Activated naive CD8-positive, alpha-beta T cell treated with anti-CD3 and anti-CD28 coated beads, Interleukin-2, amount 50 U/mL, for 24 hours (primary cell): ENCODE measurements around the gene BRD3.

ENCODE experiments used
- ATAC-seq: fragments of 150-1000 bp; cut with Tn5 transposase; one replicate; pipeline ENCODE4 v1.10.0; 2021
- DNase-seq: peaks from one replicate; pipeline ENCODE4 v3.0.0; 2021
- H3K27ac Mint-ChIP-seq: one replicate; pipeline ENCODE4 v1.8.0; 2021; ENCODE audit warnings: mild to moderate bottlenecking, mixed read lengths
- H3K27me3 Mint-ChIP-seq: one replicate; pipeline ENCODE4 v1.8.0; 2021; ENCODE audit warnings: mixed read lengths
- H3K36me3 Mint-ChIP-seq: one replicate; pipeline ENCODE4 v1.8.0; 2021; ENCODE audit warnings: low read depth, mixed read lengths
- H3K4me1 Mint-ChIP-seq: one replicate; pipeline ENCODE4 v1.8.0; 2021; ENCODE audit warnings: mixed read lengths
- H3K4me3 Mint-ChIP-seq: one replicate; pipeline ENCODE4 v1.8.0; 2021; ENCODE audit warnings: mild to moderate bottlenecking, moderate library complexity, mixed read lengths
- H3K9me3 Mint-ChIP-seq: one replicate; pipeline ENCODE4 v1.8.0; 2021; ENCODE audit warnings: mixed read lengths

BRD3 gene

DNA sequence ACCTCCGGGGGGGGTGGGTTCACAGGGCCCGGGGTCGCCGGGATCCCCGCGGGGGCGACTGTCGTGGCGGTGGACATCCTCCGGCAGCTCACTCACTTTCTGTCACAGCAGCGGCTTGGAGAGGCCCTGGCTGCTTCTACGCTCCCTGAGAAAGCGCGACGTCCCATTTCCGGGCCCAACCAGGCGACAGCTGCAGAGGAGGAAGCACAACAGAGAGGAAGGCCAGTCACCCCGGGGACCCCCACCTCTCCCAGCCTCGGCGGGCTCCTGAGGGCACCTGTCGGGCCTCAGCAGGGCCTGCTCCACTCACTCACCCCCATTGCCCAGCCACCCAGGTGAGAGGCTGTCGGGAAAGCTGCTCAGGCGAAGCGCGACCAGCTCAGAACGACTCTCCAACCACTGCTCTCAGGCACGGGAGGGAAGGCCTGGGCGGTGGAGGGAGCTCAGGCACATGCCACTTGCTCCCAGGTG is 14.4 kb downstream of the BRD3 start:
- H3K4me1 Mint-ChIP-seq: peaks cover 9% of the 10 kb centered on the region
- no peak for ATAC-seq
- no peak overlapping the region for H3K27ac Mint-ChIP-seq
- H3K36me3 Mint-ChIP-seq: peaks cover 6% of the 10 kb centered on the region
- no peaks in the 10 kb centered on the region for H3K27me3 Mint-ChIP-seq
- no peak for DNase-seq
- no peaks in the 10 kb centered on the region for H3K9me3 Mint-ChIP-seq
- H3K4me3 Mint-ChIP-seq: no peak overlapping the region

DNA sequence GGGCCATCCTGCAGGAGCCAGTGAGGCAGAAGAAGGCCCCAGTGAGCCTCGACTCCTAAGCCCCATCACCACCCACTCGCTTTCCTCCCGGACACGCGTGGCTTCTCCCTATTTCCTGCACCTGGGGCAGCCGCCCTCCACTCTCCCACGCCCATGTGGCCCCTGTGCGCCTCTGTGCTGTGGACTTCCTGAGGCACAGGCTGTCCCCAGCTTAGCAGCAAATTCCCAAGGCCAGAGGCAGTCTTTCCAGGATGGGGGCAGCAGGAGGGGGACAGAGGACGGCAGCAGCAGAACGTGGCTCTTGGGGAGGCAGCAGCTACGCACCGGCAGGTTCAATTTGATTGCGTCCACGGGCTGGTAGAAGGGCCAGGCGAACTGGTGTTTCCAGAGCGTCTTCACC is 14.9 kb downstream of the BRD3 start:
- DNase-seq: no peak
- Mint-ChIP-seq H3K27ac (no peak overlapping the region), H3K4me1 (peaks cover 8% of the 10 kb centered on the region), H3K9me3 (no peaks in the 10 kb centered on the region), H3K27me3 (no peaks in the 10 kb centered on the region), H3K4me3 (no peak overlapping the region), H3K36me3 (peaks cover 6% of the 10 kb centered on the region)
- ATAC-seq: no peak

DNA sequence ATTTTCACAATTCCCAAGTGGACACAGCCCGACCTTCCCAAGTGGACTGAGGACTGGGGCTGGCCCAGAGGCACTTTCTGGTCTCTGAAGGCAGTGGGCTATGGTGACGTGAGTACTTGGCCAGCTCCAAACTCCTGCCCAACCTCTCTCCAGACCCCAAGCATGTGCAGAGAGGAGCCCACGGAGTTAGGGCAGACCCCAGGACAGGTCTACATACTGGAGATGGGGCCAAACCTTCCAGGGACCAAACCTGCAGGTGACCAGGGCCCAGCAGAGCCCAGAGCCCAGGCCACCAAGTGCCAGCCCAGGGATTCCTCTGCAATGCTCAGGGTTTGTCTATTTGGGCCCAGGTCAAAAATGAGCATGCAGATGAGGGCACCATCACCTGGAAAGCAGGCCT is 15.3 kb downstream of the BRD3 start:
- ATAC-seq: no peak
- no peaks in the 10 kb centered on the region for H3K9me3 Mint-ChIP-seq
- H3K36me3 Mint-ChIP-seq: peaks cover 6% of the 10 kb centered on the region
- DNase-seq: no peak
- H3K27me3 Mint-ChIP-seq: no peaks in the 10 kb centered on the region
- no peak overlapping the region for H3K4me3 Mint-ChIP-seq
- peaks cover 8% of the 10 kb centered on the region for H3K4me1 Mint-ChIP-seq
- H3K27ac Mint-ChIP-seq: no peak overlapping the region

DNA sequence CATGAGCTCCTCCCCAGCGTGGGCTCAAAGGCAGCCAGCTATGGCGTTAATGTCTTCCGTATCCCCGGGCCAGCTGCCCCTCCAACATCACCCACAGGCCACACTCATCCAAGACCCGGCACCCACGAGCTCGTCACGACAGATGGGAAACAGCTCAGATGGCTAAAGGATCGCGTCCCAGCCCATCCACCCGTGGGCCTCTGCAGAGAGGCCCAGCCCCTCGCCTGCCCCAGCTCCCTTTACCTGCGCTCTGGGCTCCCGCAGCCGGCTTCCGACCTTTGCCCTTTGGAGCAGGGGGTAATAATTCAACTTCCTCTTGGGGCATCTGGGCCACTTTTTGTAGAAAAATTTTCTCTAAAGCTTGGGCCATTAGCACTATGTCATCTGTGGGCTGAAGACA is 16.5 kb downstream of the BRD3 start:
- H3K4me3 Mint-ChIP-seq: no peak overlapping the region
- no peaks in the 10 kb centered on the region for H3K9me3 Mint-ChIP-seq
- no peak for DNase-seq
- peaks cover 4% of the 10 kb centered on the region for H3K4me1 Mint-ChIP-seq
- no peak overlapping the region for H3K27ac Mint-ChIP-seq
- H3K36me3 Mint-ChIP-seq: peaks cover 6% of the 10 kb centered on the region
- no peaks in the 10 kb centered on the region for H3K27me3 Mint-ChIP-seq
- no peak for ATAC-seq

DNA sequence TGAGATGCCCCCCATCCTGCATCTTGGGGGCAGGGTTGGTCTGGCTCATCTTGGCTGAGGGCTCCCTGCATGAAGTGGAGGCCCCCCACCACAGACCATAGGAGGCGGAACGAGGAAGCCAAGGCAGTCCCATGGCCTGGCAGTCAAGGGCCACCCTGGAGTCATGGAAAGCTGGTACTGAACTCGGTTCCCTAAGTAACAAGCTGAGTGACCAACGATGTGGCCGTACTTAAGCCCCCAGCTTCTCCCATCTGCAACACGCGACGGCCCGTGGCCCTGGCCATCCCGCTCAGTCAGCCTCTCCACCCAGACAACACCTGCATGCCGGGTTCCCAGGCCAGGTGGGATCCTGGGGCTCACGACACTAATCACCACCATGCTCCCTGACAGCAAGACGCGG is 17.1 kb downstream of the BRD3 start:
- H3K36me3 Mint-ChIP-seq: peaks cover 6% of the 10 kb centered on the region
- no peak overlapping the region for H3K4me3 Mint-ChIP-seq
- no peak for DNase-seq
- no peaks in the 10 kb centered on the region for H3K9me3 Mint-ChIP-seq
- H3K4me1 Mint-ChIP-seq: no peaks in the 10 kb centered on the region
- H3K27ac Mint-ChIP-seq: no peak overlapping the region
- no peaks in the 10 kb centered on the region for H3K27me3 Mint-ChIP-seq
- ATAC-seq: no peak

DNA sequence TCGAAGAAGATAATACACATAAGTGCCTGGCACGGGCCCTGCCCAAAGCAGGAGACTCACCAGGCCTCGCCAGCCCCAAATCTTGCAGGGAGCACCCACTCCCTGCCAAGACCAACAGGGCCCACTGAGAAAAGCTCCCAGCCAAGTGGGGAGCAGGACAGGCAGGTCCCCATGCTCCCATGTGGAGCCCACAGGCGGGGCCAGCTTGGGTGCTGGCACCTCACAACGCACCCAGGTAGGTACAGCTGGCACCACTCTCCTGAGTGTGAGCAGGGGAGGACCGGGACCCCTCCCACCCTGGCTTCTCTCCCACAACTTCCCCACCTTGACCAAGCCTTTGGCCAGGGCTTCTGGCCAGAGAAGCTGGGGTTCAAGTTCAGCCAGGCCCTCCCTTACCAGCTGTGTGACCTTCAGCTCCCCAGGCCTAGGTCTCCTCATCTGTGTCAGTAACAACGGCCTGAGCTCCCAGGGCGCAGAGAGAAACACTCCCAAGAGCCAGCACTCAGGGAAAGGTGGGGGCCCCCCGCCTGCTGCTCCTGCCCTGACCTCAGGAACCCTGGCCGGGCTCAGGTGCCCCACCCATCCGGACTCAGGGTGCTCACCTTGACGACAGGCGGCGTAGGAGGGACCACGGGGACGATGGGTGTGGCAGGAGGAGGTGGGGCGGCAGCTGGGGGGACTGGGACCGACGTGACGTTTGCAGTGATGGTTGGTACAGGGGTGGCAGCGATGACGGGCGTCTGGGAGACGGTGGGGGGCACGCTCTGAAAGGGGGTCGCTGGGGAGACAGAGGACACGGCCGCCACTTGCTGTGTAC is 17.8 kb downstream of the BRD3 start:
- H3K9me3 Mint-ChIP-seq: no peaks in the 10 kb centered on the region
- peaks cover 6% of the 10 kb centered on the region for H3K36me3 Mint-ChIP-seq
- no peaks in the 10 kb centered on the region for H3K4me1 Mint-ChIP-seq
- no peaks in the 10 kb centered on the region for H3K27me3 Mint-ChIP-seq
- H3K27ac Mint-ChIP-seq: no peak overlapping the region
- DNase-seq (no peak), ATAC-seq (no peak)
- H3K4me3 Mint-ChIP-seq: no peak overlapping the region

DNA sequence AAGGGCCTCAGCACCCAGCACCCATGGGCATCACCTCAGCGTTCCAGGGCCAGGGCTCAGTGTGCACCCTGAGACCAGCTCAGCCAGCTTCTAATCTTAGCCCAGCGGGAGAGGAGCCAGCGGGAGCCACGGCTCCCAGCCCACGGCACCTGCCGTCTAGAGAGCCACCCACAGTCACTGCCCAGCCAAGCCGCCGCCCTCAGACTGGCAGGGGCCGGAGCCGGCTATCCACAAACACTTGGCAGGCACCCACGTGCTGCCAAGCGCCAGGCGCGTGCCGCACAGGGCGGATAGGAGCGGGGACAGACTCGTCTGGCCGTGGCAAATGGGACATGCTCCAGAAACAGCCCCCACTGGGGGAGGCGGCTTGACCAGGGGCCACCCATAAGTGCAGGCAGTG is 18.6 kb downstream of the BRD3 start:
- Mint-ChIP-seq H3K27me3 (no peaks in the 10 kb centered on the region), H3K4me3 (no peak overlapping the region), H3K36me3 (peaks cover 6% of the 10 kb centered on the region), H3K27ac (no peak overlapping the region), H3K9me3 (no peaks in the 10 kb centered on the region), H3K4me1 (no peaks in the 10 kb centered on the region)
- ATAC-seq (no peak), DNase-seq (no peak)

DNA sequence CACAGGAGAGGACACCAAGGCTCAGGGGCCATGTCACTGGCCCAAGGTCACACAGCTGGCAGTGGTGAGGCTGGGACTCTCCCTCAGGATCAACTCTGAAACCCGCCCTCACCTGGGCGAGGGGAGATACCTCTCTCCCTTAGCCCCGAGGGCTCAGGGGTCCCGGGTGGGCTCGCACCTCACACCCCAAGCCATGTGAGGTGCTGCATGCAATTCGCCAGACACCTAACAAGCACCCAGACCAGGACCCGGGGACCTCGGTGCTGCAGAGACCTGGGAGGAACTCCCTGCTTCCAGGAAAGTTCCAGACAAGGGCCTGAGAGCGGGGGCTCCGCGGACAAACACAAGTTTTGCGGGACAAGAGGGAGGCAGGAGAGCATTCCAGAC is 19.3 kb downstream of the BRD3 start:
- peaks cover 6% of the 10 kb centered on the region for H3K36me3 Mint-ChIP-seq
- no peaks in the 10 kb centered on the region for H3K27me3 Mint-ChIP-seq
- no peak overlapping the region for H3K27ac Mint-ChIP-seq
- no peaks in the 10 kb centered on the region for H3K9me3 Mint-ChIP-seq
- DNase-seq (no peak), ATAC-seq (no peak)
- H3K4me3 Mint-ChIP-seq: no peak overlapping the region
- H3K4me1 Mint-ChIP-seq: no peaks in the 10 kb centered on the region

DNA sequence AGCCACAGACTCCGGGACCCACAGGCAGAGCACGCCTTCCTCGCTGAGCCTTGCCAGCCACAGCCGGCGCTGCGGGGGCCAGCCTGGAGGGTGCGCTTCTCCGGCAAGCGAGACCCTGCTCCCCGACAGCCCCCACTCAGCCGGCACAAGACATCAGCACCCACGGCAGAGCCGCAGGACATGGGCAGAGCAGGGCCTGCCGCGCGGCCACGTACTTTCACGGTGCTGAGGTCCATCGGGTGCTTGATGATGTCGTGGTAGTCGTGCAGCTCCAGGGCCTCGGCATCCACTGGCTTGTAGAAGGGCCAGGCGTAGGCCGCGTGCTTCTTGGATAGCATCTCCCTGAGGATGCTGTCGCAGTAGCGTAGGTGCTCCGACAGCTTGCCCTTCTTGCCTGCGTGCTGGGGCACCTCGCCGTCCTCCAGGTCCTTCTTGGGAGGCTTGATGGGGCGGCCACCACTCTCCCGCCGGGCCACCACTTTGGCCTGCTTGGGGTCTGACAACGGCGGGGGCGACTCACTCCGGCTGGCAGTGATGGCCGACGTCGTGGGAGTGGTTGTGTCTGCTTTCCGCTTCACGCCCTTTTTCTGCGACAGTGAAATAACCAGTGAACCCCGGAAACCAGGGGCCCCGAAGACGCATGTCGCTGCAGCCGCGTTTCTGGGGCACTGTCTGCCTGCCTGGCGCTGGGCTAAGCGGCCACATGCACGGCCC is 19.8 kb downstream of the BRD3 start:
- no peaks in the 10 kb centered on the region for H3K9me3 Mint-ChIP-seq
- no peaks in the 10 kb centered on the region for H3K27me3 Mint-ChIP-seq
- peaks cover 6% of the 10 kb centered on the region for H3K36me3 Mint-ChIP-seq
- H3K27ac Mint-ChIP-seq: no peak overlapping the region
- no peak for ATAC-seq
- DNase-seq: no peak
- no peak overlapping the region for H3K4me3 Mint-ChIP-seq
- H3K4me1 Mint-ChIP-seq: no peaks in the 10 kb centered on the region

DNA sequence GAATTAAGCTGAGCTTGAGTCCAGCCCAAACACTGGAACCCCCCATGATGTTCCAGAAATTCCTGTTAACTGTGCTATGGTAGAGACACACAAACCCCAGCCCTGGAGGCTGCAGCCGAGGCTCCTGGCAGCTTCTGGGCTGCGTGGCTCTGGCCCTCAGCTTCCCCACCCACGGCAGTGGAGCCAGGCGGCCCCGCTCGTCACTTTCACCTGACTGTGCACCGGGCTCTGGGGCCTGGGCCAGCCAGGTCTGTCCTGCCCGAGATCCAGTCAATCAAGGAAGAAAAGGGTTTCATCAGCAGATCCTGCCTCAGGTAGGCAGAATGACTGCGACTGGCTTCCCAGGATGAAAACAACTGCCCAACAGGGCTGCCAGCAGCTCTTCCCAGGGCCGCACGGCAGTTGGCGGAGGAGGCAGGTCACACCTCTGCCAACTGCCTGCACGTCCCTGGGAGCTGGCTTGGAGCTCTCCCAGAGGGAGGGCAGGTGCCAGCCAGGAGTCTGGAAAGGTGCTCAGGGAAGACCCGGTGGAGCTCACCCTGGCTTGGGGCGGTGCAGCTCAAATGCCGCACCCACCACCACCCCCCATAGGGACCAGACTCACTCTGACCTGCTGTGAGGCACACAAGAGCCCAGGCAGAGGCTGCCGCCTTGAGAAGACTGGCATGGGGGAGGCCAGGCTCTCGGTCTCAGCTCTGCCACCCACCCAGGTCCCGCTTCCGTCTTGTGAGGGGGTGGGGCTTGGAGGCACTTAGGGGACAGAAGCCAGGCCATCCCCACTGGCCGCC is 20.7 kb downstream of the BRD3 start:
- Mint-ChIP-seq H3K4me3 (no peak overlapping the region), H3K9me3 (no peaks in the 10 kb centered on the region), H3K27me3 (no peaks in the 10 kb centered on the region), H3K36me3 (peaks cover 6% of the 10 kb centered on the region), H3K4me1 (no peaks in the 10 kb centered on the region), H3K27ac (no peak overlapping the region)
- ATAC-seq: no peak
- DNase-seq: no peak

DNA sequence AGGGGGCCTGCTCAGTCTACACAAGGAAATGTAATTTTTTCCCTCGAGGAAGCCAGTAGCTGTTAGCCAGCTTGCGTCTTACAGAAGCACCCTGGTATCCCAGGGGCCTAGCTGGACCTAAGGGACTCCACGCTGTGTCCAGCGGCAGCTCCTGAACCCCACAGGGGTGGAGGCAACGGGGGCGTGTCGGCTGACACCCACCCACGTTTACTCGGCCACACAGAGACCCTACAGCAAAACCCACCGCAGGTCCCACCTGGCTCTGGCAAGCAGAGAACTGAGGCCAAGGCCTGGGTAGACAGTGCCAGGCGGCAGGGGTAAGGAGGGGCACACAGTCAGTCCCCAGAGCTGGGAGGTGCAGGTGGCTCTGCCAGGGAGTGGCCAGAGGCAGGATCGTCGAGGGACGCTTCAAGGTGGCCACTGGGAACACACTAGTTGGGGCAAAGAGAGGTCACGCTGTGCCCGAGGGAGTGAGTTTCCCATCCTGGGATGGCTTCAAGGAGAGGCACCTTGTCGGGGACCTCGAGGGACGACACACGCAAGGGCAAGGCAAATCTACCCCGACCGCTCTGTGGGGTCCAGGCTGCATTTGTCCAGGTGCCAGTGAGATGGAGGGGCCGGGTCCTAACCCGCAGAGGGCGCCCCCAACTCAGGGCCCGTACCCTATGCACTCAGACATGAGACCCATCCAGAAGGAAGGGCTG is 21.8 kb downstream of the BRD3 start:
- Mint-ChIP-seq H3K4me3 (no peak overlapping the region), H3K9me3 (no peaks in the 10 kb centered on the region), H3K36me3 (peaks cover 6% of the 10 kb centered on the region), H3K27ac (no peak overlapping the region), H3K4me1 (no peaks in the 10 kb centered on the region), H3K27me3 (no peaks in the 10 kb centered on the region)
- ATAC-seq (no peak), DNase-seq (no peak)

DNA sequence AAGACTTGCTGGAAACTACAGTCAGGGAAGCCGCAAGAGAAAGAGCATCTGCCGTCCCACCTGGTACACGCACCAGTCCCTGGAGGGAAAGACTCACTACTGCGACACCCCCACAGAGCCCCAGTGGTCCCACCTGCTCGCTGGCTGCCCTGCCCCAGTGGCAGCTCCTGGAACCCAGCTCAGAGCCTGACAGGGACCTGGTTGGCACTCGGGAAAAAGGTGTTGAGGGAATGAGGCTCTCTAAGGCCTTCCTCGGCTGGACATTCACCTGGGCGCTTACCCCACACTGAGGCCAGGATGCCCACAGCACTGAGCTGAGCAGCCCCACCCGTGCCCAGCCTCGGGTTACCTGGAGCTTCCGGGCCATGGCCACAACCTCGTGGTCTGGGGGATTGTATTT is 22.9 kb downstream of the BRD3 start:
- Mint-ChIP-seq H3K27ac (no peak overlapping the region), H3K4me3 (no peak overlapping the region), H3K4me1 (no peaks in the 10 kb centered on the region), H3K27me3 (no peaks in the 10 kb centered on the region), H3K36me3 (peaks cover 15% of the 10 kb centered on the region), H3K9me3 (no peaks in the 10 kb centered on the region)
- DNase-seq (no peak), ATAC-seq (no peak)

DNA sequence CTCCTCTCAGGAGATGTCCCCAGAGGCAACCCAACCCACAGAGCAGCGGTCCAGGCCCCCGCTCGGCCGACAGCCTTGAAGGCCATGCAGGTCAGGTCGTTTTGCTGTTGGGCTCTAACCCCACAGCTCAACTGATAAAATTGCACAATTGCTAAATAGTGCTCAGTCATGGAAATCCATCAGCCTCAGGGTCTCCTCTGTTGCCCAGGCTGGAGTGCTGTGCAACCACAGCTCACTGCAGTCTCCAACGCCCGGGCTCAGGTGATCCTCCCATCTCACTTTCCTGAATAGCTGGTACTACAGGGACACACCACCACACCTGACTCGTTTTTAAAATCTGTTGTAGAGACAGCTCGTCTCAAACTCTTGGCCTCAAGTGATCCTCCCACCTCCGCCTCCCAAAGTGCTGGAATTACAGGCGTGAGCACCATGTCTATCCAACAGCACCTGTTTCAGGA is 24.3 kb downstream of the BRD3 start:
- DNase-seq (no peak), ATAC-seq (no peak)
- Mint-ChIP-seq H3K36me3 (peaks cover 25% of the 10 kb centered on the region), H3K27ac (no peak overlapping the region), H3K9me3 (no peaks in the 10 kb centered on the region), H3K27me3 (no peaks in the 10 kb centered on the region), H3K4me3 (no peak overlapping the region), H3K4me1 (no peaks in the 10 kb centered on the region)

DNA sequence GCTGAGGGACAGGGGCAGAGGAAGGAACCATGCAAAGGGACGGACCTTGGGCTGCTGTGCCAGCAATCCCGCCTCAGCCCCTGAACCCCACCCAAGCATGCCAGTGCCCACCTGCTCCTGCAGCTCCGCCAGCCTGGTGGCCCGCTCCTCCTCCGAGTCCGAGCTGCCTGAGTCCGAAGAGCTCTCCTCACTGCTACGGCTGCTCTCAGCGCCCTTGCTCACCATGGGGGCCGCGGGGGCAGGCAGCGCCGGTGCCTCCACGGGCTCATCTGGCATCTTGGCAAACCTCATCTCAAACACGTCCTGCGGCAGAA is 26.2 kb downstream of the BRD3 start:
- H3K4me3 Mint-ChIP-seq: no peak overlapping the region
- ATAC-seq: no peak
- no peaks in the 10 kb centered on the region for H3K9me3 Mint-ChIP-seq
- DNase-seq: no peak
- H3K4me1 Mint-ChIP-seq: no peaks in the 10 kb centered on the region
- H3K27ac Mint-ChIP-seq: no peak overlapping the region
- H3K27me3 Mint-ChIP-seq: no peaks in the 10 kb centered on the region
- peaks cover 37% of the 10 kb centered on the region for H3K36me3 Mint-ChIP-seq
